Keratinocyte (primary cell): ENCODE results near the gene FCER2. TPM values are rescaled to one million over a fixed set of nuclear protein-coding genes. Genes with fewer than 3 reads are reported as not detected.

Experiments used
- DNase-seq: peaks from one replicate; pipeline ENCODE4 v3.0.0-alpha.2; 2011; ENCODE audit warnings: low read depth, missing footprints, low spot score
- FAIRE-seq: peaks from 2 replicates; lab custom pipeline; 2011; peaks lifted over from hg19 to GRCh38; lab: Jason Lieb, UNC
- H2AFZ ChIP-seq: 2 replicates; pipeline ENCODE4 v1.6.0; 2012; ENCODE audit warnings: low read length, control low read depth, inconsistent platforms; ENCODE audit not compliant: control insufficient read depth
- H3K27ac ChIP-seq: 2 replicates; pipeline ENCODE4 v1.5.1; 2011; ENCODE audit warnings: low read length; ENCODE audit not compliant: control insufficient read depth, insufficient read depth
- H3K27me3 ChIP-seq: 3 replicates; pipeline ENCODE4 v1.6.0; 2011; ENCODE audit warnings: low read length; ENCODE audit not compliant: control insufficient read depth, insufficient read depth; ENCODE audit errors: extremely low read depth
- H3K36me3 ChIP-seq, 2 experiments: 2 replicates in 1 of 2; 3 replicates in 1 of 2; pipeline ENCODE4 v1.5.1; 2011; ENCODE audit warnings: low read length in 2 of 2, mild to moderate bottlenecking in 1 of 2; ENCODE audit not compliant: control insufficient read depth in 2 of 2, insufficient read depth in 2 of 2; ENCODE audit errors: extremely low read depth in 1 of 2
- H3K4me1 ChIP-seq: 3 replicates; pipeline ENCODE4 v1.5.1; 2011; ENCODE audit warnings: low read length; ENCODE audit not compliant: control insufficient read depth, insufficient read depth; ENCODE audit errors: extremely low read depth
- H3K4me2 ChIP-seq: 3 replicates; pipeline ENCODE4 v1.6.0; 2011; ENCODE audit warnings: low read depth, low read length; ENCODE audit not compliant: control insufficient read depth, insufficient read depth; ENCODE audit errors: extremely low read depth
- H3K4me3 ChIP-seq, 3 experiments: fragments of 200-600 bp in 1 of 3; sonication (generic) in 1 of 3; 2 replicates in 2 of 3; 3 replicates in 1 of 3; pipeline ENCODE4 v1.5.1; 2011 to 2016; ENCODE audit warnings: low read length in 3 of 3, mild to moderate bottlenecking in 3 of 3, control low read depth in 2 of 3, inconsistent platforms in 1 of 3, low read depth in 1 of 3, mixed read lengths in 1 of 3, mixed run types in 1 of 3, moderate library complexity in 1 of 3; ENCODE audit not compliant: control insufficient read depth in 2 of 3, insufficient read depth in 2 of 3; ENCODE audit errors: extremely low read depth in 1 of 3
- H3K79me2 ChIP-seq: 2 replicates; pipeline ENCODE4 v1.6.0; 2012; ENCODE audit warnings: low read length; ENCODE audit not compliant: control insufficient read depth, insufficient read depth
- H3K9ac ChIP-seq: 3 replicates; pipeline ENCODE4 v1.6.0; 2011; ENCODE audit warnings: low read length; ENCODE audit not compliant: control insufficient read depth, insufficient read depth; ENCODE audit errors: extremely low read depth
- H3K9me1 ChIP-seq: 3 replicates; pipeline ENCODE4 v1.6.0; 2011; ENCODE audit warnings: low read length; ENCODE audit not compliant: control insufficient read depth, insufficient read depth; ENCODE audit errors: extremely low read depth
- H3K9me3 ChIP-seq: 2 replicates; pipeline ENCODE4 v1.5.1; 2012; ENCODE audit warnings: low read depth, low read length; ENCODE audit not compliant: control insufficient read depth
- H4K20me1 ChIP-seq: 3 replicates; pipeline ENCODE4 v1.6.0; 2011; ENCODE audit warnings: low read length; ENCODE audit not compliant: control insufficient read depth, insufficient read depth; ENCODE audit errors: extremely low read depth
- EZH2 ChIP-seq: IDR thresholded peaks from one replicate; pipeline ENCODE4 v1.6.1; 2012; ENCODE audit warnings: inconsistent platforms, mild to moderate bottlenecking, low read length, moderate library complexity
- dilution Hi-C: fragments of 300-500 bp; cut with MboI; formaldehyde crosslinking; loops from one replicate; pipeline ENCODE4 v1.7.0; 2020; ENCODE audit warnings: low sequenced_read_pairs; ENCODE audit not compliant: extremely low pct_ligation_motif_present
- polyA plus RNA-seq, 5 experiments: library from polyadenylated mRNA; depleted of rRNA in 3 of 5; stranded (reverse) in 3 of 5; stranded (forward) in 1 of 5; unstranded in 1 of 5; fragments of >200 nt; gene quantifications; 1 replicate in 1 of 5; 2 replicates in 3 of 5; 3 replicates in 1 of 5; pipeline versions ENCODE4 v1.2.1 to v1.2.3, GENCODE V29; 2011 to 2012; ENCODE audit warnings: missing spikeins in 2 of 5, low read depth in 1 of 5, low replicate concordance in 1 of 5
- TF ChIP-seq, protein P1 (sequence below), 3 experiments: IDR thresholded peaks in 1 of 3; conservative IDR thresholded peaks in 1 of 3; optimal IDR thresholded peaks in 1 of 3; 2 replicates in 2 of 3; 3 replicates in 1 of 3; pipeline versions ENCODE3 to v1.5.1; 2011; ENCODE audit warnings: low read length in 3 of 3, mild to moderate bottlenecking in 3 of 3, moderate library complexity in 2 of 3, control low read depth in 1 of 3, inconsistent platforms in 1 of 3; ENCODE audit not compliant: insufficient read depth in 2 of 3; ENCODE audit errors: extremely low read depth in 1 of 3

Gene FCER2
- polyA plus RNA-seq, 1 donor (not counting 4 experiments of a cell fraction or from before 2014, with no cell fraction given): not detected

GRCh38 chr19:7682175-7682855, 19.6 kb downstream of the FCER2 start:
- FAIRE-seq: no peak

DNA sequence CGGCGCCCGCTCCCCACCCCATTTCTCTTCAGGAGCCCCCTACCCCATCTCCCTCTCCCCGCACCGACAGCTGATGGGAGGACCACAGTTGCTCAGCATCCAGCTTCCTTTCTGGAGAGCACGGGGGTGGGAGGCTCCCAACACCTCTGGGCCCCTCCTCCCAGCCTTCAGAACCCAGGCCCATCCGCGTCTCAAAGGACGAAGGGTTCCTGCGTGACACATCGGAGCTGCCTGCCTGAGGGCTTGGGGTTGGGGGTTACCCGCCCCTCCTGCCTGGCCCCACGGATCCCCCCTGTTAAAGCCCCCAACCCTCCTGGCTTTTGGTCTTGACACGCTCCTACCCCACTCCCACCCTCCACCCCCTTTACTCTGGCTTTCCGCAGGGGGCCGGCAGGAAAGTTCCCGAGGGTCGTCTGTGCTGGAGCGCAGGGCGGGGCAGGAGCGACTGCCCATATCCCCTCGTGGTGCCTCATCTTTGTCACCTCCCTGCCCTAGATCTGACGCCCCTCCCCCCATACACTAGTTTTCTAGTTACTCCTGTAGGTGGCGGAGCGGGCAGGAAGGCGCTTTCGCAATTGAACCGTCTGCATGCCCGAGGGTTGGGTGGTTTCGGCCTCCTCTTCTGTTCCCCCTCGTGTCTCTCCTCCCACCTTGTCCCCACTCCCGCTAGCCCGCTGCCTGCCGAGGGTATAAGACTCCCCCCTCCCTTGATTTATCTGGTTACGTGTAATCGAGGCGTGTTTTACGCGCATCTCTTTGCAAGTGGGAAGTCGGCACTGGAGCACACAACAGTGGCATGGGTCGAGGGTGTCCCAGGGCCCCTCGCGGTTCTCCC, 20.4 kb downstream of the FCER2 start:
- no peak for TF ChIP-seq EZH2
- TF ChIP-seq, protein P1, sequence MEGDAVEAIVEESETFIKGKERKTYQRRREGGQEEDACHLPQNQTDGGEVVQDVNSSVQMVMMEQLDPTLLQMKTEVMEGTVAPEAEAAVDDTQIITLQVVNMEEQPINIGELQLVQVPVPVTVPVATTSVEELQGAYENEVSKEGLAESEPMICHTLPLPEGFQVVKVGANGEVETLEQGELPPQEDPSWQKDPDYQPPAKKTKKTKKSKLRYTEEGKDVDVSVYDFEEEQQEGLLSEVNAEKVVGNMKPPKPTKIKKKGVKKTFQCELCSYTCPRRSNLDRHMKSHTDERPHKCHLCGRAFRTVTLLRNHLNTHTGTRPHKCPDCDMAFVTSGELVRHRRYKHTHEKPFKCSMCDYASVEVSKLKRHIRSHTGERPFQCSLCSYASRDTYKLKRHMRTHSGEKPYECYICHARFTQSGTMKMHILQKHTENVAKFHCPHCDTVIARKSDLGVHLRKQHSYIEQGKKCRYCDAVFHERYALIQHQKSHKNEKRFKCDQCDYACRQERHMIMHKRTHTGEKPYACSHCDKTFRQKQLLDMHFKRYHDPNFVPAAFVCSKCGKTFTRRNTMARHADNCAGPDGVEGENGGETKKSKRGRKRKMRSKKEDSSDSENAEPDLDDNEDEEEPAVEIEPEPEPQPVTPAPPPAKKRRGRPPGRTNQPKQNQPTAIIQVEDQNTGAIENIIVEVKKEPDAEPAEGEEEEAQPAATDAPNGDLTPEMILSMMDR (optimal IDR thresholded peaks at IDR 0.05 in 1 of 3, IDR thresholded peaks at IDR 0.05 in 1 of 3, conservative IDR thresholded peaks at IDR 0.05 in 1 of 3; ENCODE audit: extremely low read depth in 1 of 3, insufficient read depth in 2 of 3, low read length in 3 of 3): peak; percentile 55 to 79 (median 61)
- H3K79me2 ChIP-seq: peaks cover 16% of the 10 kb centered on the region
- H3K36me3 ChIP-seq: peaks cover 0 to 8% of the 10 kb centered on the region in 2 experiments
- H3K9me1 ChIP-seq: no peaks in the 10 kb centered on the region
- H3K4me1 ChIP-seq: peaks cover 7% of the 10 kb centered on the region
- H4K20me1 ChIP-seq: no peaks in the 10 kb centered on the region
- peak overlapping the region; percentile 73 to 99 (median 83) for H3K4me3 ChIP-seq
- dilution Hi-C loops: no loop called here
- peaks cover 5% of the 10 kb centered on the region for H3K27me3 ChIP-seq
- H3K4me2 ChIP-seq: peak overlapping the region; percentile 60
- peak overlapping the region; percentile 66 for H2AFZ ChIP-seq
- DNase-seq (no peak), FAIRE-seq (no peak)
- H3K27ac ChIP-seq: peak overlapping the region; percentile 64
- H3K9me3 ChIP-seq: no peaks in the 10 kb centered on the region
- H3K9ac ChIP-seq: peak overlapping the region; percentile 85

More at GRCh38 chr19:7682175-7682855, 19.6 kb downstream of the FCER2 start:
- peak overlapping the region; percentile 60 for H3K4me2 ChIP-seq
- dilution Hi-C loops: no loop called here
- H3K9ac ChIP-seq: no peak overlapping the region
- peaks cover 16% of the 10 kb centered on the region for H3K79me2 ChIP-seq
- H2AFZ ChIP-seq: no peak overlapping the region
- peaks cover 0 to 8% of the 10 kb centered on the region in 2 experiments for H3K36me3 ChIP-seq
- H3K27ac ChIP-seq: no peak overlapping the region
- no peak for DNase-seq
- peaks cover 7% of the 10 kb centered on the region for H3K4me1 ChIP-seq
- peak overlapping the region in 1 of 3 experiments; percentile 99 for H3K4me3 ChIP-seq
- no peaks in the 10 kb centered on the region for H4K20me1 ChIP-seq
- TF ChIP-seq EZH2: no peak
- TF ChIP-seq, protein P1 (optimal IDR thresholded peaks at IDR 0.05 in 1 of 3, IDR thresholded peaks at IDR 0.05 in 1 of 3, conservative IDR thresholded peaks at IDR 0.05 in 1 of 3; ENCODE audit: extremely low read depth in 1 of 3, insufficient read depth in 2 of 3, low read length in 3 of 3): no peak
- no peaks in the 10 kb centered on the region for H3K9me3 ChIP-seq
- peaks cover 4% of the 10 kb centered on the region for H3K27me3 ChIP-seq
- H3K9me1 ChIP-seq: no peaks in the 10 kb centered on the region
